Upper lobe of left lung (tissue), 6 donors: ENCODE results near the gene FAM180A. TPM values are rescaled to one million over a fixed set of nuclear protein-coding genes. Genes with fewer than 3 reads are reported as not detected.

Source experiments
- ATAC-seq, 2 donors: fragments of 200-7000 bp; cut with Tn5 transposase; one replicate each; pipeline ENCODE4 v1.9.1; 2022; ENCODE audit warnings: mild to moderate bottlenecking in 2 of 2, moderate library complexity in 2 of 2; ENCODE audit not compliant: low FRiP score in 2 of 2
- DNase-seq, 2 donors: peaks; one replicate each; pipeline ENCODE4 v3.0.0-alpha.2; 2019 to 2020
- H3K27ac ChIP-seq, 4 donors: fragments of 200-600 bp; sonication (generic); one replicate each; pipeline ENCODE4 v1.5.1; 2016 to 2019
- H3K27me3 ChIP-seq, 4 donors: fragments of 200-600 bp; sonication (generic); one replicate each; pipeline ENCODE4 v1.5.1; 2017 to 2019
- H3K36me3 ChIP-seq, 4 donors: fragments of 200-600 bp; sonication (generic); one replicate each; pipeline ENCODE4 v1.5.1; 2016 to 2019
- H3K4me1 ChIP-seq, 4 donors: fragments of 200-600 bp; sonication (generic); one replicate each; pipeline ENCODE4 v1.5.1; 2018 to 2019
- H3K4me3 ChIP-seq, 4 donors: fragments of 200-600 bp; sonication (generic); one replicate each; pipeline ENCODE4 v1.5.1; 2017 to 2019; ENCODE audit warnings: mild to moderate bottlenecking in 2 of 4, moderate library complexity in 1 of 4
- H3K9me3 ChIP-seq, 4 donors: fragments of 200-600 bp; sonication (generic); one replicate each; pipeline ENCODE4 v1.5.1; 2018 to 2019
- CTCF ChIP-seq, 6 experiments: fragments of 450-650 bp in 4 of 6; fragments of 200-600 bp in 2 of 6; sonication (generic) in 2 of 6; IDR thresholded peaks; one replicate each; pipeline ENCODE4 v1.5.1; 2016 to 2019; ENCODE audit warnings: antibody characterized with exemption in 6 of 6
- EP300 ChIP-seq, 4 donors: sonication (generic); formaldehyde crosslinking; IDR thresholded peaks; one replicate each; pipeline ENCODE4 v1.5.1; 2017; ENCODE audit warnings: antibody characterized with exemption in 4 of 4, control low read depth in 2 of 4
- POLR2A ChIP-seq, 4 donors: fragments of 450-650 bp; IDR thresholded peaks; one replicate each; pipeline ENCODE4 v1.5.1; 2016 to 2017; ENCODE audit warnings: antibody characterized with exemption in 4 of 4, mild to moderate bottlenecking in 2 of 4
- POLR2AphosphoS5 ChIP-seq, 2 donors: sonication (generic); formaldehyde crosslinking; IDR thresholded peaks; one replicate each; pipeline ENCODE4 v1.5.1; 2017; ENCODE audit warnings: antibody characterized with exemption in 2 of 2
- WGBS, 2 donors: methylation state at CpG; one replicate each; pipeline ENCODE4 v1.1.5; 2017 to 2018; 5-methylcytosine and 5-hydroxymethylcytosine counted together
- total RNA-seq, 6 donors: library from RNA; depleted of rRNA in 4 of 6; stranded (reverse); fragments of >200 nt in 4 of 6; gene quantifications; one replicate each; pipeline versions ENCODE4 v1.1.0 to v1.2.1, GENCODE V29; 2016 to 2021
- donor health status: DM: no; HTN: no; CAD: no; lungs with moderate emphysema.
- donor health status: DM: no; HTN: yes; CAD: no; lungs with severe emphysema.

Gene FAM180A
- total RNA-seq, 6 donors from 2014 or later: 1.0 to 4.8 (median 2.5) TPM; not detected in 2

GRCh38 chr7:135761751-135762488 is 13.3 kb upstream of the FAM180A start:
- no peak for TF ChIP-seq CTCF (IDR thresholded peaks at IDR 0.05)
- TF ChIP-seq POLR2AphosphoS5 (IDR thresholded peaks at IDR 0.05): peak in 1 of 2 donors; percentile 33
- no peaks in the 10 kb centered on the region for H3K9me3 ChIP-seq
- 65 to 67% methylated on average over 10 of the region's 10 CpGs for WGBS, 2 donors
- H3K4me1 ChIP-seq: peaks cover 2 to 11% (median 7%) of the 10 kb centered on the region in 4 donors
- H3K4me3 ChIP-seq: no peak overlapping the region
- no peaks in the 10 kb centered on the region for H3K27me3 ChIP-seq
- H3K27ac ChIP-seq: peak overlapping the region; percentile 34 to 80 (median 56)
- H3K36me3 ChIP-seq: no peaks in the 10 kb centered on the region
- no peak for DNase-seq
- no peak for ATAC-seq

DNA sequence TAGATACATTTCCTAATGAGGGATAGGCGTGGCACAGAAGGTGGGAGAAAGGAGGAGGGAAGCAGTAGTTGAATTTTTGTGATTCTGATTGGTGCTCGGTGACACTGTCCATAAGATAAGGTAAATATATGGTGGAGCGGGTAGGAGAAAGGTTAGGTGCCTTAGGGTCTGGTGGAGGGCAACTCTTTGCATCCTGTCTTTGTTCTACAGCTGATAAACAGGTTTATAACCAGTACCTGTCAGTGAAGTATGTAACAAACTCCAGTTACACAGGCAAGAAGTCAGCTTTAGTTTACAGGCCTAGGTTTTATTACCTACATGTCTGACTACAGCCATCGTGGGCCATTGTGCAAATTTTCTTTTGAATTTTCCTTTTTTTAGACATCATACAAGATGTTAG is 10.9 kb upstream of the FAM180A start:
- ATAC-seq (no peak), DNase-seq (no peak)
- Histone ChIP-seq H3K27ac (peak overlapping the region in 1 of 4 donors; percentile 70), H3K4me1 (peaks cover 2 to 11% (median 7%) of the 10 kb centered on the region in 4 donors), H3K9me3 (no peaks in the 10 kb centered on the region), H3K27me3 (no peaks in the 10 kb centered on the region), H3K4me3 (no peak overlapping the region), H3K36me3 (no peaks in the 10 kb centered on the region)
- 85% methylated on average over 4 of the region's 4 CpGs for WGBS, 2 donors
- no peak for TF ChIP-seq EP300 (IDR thresholded peaks at IDR 0.05)
- no peak for TF ChIP-seq CTCF (IDR thresholded peaks at IDR 0.05)
- TF ChIP-seq POLR2AphosphoS5 (IDR thresholded peaks at IDR 0.05): no peak
- no peak for TF ChIP-seq POLR2A (IDR thresholded peaks at IDR 0.05)

DNA sequence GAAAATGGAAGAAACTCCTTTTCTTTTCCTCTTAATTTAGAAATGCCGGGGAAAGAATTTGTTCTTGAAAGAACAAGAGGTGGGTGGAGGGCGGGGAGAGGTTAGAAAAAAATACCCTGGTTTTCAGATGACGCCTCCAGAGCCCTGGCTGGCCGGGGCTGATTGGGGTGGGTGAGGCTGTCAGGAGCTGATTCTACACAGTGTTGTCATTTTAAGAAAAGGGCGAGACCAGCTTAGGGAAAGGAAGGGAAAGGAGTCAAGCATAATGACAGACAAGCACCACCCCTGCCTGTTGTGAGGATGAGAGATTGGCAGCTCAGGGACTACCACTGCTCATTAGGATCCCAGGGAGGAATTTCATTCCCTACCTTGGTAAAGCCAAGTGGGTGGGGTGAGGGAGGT is 9.9 kb upstream of the FAM180A start:
- peaks cover 2 to 11% (median 7%) of the 10 kb centered on the region in 4 donors for H3K4me1 ChIP-seq
- no peaks in the 10 kb centered on the region for H3K27me3 ChIP-seq
- 23 to 31% methylated on average over 5 of the region's 5 CpGs for WGBS, 2 donors
- ATAC-seq (peak in 1 of 2 donors; percentile 86), DNase-seq (no peak)
- peak overlapping the region; percentile 42 to 73 (median 70) for H3K27ac ChIP-seq
- peak overlapping the region in 2 of 4 donors; percentile 21 to 24 for H3K4me3 ChIP-seq
- no peak for TF ChIP-seq POLR2A (IDR thresholded peaks at IDR 0.05)
- no peak for TF ChIP-seq CTCF (IDR thresholded peaks at IDR 0.05)
- TF ChIP-seq EP300 (IDR thresholded peaks at IDR 0.05): no peak
- no peak for TF ChIP-seq POLR2AphosphoS5 (IDR thresholded peaks at IDR 0.05)
- H3K9me3 ChIP-seq: no peaks in the 10 kb centered on the region
- no peaks in the 10 kb centered on the region for H3K36me3 ChIP-seq

GRCh38 chr7:135757719-135758411 is 9.3 kb upstream of the FAM180A start:
- WGBS, 2 donors: 43 to 44% methylated on average over 8 of the region's 8 CpGs
- peak overlapping the region in 2 of 4 donors; percentile 21 to 24 for H3K4me3 ChIP-seq
- no peaks in the 10 kb centered on the region for H3K36me3 ChIP-seq
- ATAC-seq (peak in 1 of 2 donors; percentile 79), DNase-seq (no peak)
- no peak for TF ChIP-seq CTCF (IDR thresholded peaks at IDR 0.05)
- no peak for TF ChIP-seq POLR2A (IDR thresholded peaks at IDR 0.05)
- no peak for TF ChIP-seq EP300 (IDR thresholded peaks at IDR 0.05)
- no peak for TF ChIP-seq POLR2AphosphoS5 (IDR thresholded peaks at IDR 0.05)
- H3K27ac ChIP-seq: peak overlapping the region; percentile 42 to 73 (median 70)
- peaks cover 2 to 11% (median 7%) of the 10 kb centered on the region in 4 donors for H3K4me1 ChIP-seq
- no peaks in the 10 kb centered on the region for H3K27me3 ChIP-seq
- H3K9me3 ChIP-seq: no peaks in the 10 kb centered on the region
